Measurements from ENCODE around the gene NES.

DNA sequence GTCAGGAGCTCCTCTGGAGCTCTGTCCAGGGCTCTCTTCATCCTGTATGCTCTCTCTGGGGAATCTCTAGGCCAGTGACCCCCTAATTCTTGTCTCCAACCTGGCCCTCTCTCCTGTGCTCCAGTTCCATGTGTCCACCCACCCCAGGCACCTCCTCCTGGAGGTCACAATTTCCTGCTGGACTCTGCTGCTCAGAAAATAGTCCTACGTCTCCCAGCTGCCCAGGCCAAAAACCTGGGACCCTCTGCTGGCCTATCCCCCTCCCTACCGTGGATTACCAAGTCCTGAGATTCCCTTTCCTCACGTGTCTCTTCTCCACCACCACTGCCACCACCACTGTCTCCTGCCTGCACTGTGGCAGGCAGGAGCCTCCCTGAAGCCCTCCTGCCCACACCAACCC lies 11.7 kb downstream of the NES start:
- no peak for TF ChIP-seq EZH2phosphoT487 (IDR thresholded peaks at IDR 0.05; ENCODE audit: low read length)
- TF ChIP-seq, protein P1, sequence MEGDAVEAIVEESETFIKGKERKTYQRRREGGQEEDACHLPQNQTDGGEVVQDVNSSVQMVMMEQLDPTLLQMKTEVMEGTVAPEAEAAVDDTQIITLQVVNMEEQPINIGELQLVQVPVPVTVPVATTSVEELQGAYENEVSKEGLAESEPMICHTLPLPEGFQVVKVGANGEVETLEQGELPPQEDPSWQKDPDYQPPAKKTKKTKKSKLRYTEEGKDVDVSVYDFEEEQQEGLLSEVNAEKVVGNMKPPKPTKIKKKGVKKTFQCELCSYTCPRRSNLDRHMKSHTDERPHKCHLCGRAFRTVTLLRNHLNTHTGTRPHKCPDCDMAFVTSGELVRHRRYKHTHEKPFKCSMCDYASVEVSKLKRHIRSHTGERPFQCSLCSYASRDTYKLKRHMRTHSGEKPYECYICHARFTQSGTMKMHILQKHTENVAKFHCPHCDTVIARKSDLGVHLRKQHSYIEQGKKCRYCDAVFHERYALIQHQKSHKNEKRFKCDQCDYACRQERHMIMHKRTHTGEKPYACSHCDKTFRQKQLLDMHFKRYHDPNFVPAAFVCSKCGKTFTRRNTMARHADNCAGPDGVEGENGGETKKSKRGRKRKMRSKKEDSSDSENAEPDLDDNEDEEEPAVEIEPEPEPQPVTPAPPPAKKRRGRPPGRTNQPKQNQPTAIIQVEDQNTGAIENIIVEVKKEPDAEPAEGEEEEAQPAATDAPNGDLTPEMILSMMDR (IDR thresholded peaks at IDR 0.05; ENCODE audit: low read length): no peak

All from MM.1S (cell line).